MM.1S (cell line): Measurements from ENCODE around the gene KLHL3.

ENCODE experiments used
- DNase-seq: peaks from one replicate; pipeline ENCODE4 v3.0.0-alpha.2; 2015
- H2AFZ ChIP-seq: fragments of 300-600 bp; sonication (generic); 2 replicates; pipeline ENCODE4 v1.6.0; 2016; ENCODE audit warnings: antibody characterized with exemption, low read length
- H3F3A ChIP-seq: fragments of 300-600 bp; sonication (generic); 2 replicates; pipeline ENCODE4 v1.6.1; 2016; ENCODE audit warnings: mild to moderate bottlenecking, antibody characterized with exemption, low read length, moderate library complexity, mixed read lengths; ENCODE audit not compliant: insufficient read depth
- H3K27ac ChIP-seq: fragments of 300-600 bp; sonication (generic); 2 replicates; pipeline ENCODE4 v1.5.1; 2016; ENCODE audit warnings: mild to moderate bottlenecking, low read length
- H3K27me3 ChIP-seq: fragments of 300-600 bp; sonication (generic); replicated peaks from 2 replicates; pipeline ENCODE4 v1.6.0; 2016; ENCODE audit warnings: low read length; ENCODE audit not compliant: insufficient read depth
- H3K36me3 ChIP-seq: fragments of 300-600 bp; sonication (generic); replicated peaks from 2 replicates; pipeline ENCODE4 v1.6.1; 2016; ENCODE audit warnings: mild to moderate bottlenecking, low read length, mixed read lengths; ENCODE audit not compliant: insufficient read depth
- H3K4me1 ChIP-seq: fragments of 300-600 bp; sonication (generic); 2 replicates; pipeline ENCODE4 v1.6.1; 2016; ENCODE audit warnings: low read length, mixed read lengths
- H3K4me2 ChIP-seq: fragments of 300-600 bp; sonication (generic); 2 replicates; pipeline ENCODE4 v1.6.0; 2016; ENCODE audit warnings: low read depth, low read length
- H3K4me3 ChIP-seq: fragments of 300-600 bp; sonication (generic); 2 replicates; pipeline ENCODE4 v1.5.1; 2016; ENCODE audit warnings: low read length, mixed read lengths
- H3K79me2 ChIP-seq: fragments of 300-600 bp; sonication (generic); 2 replicates; pipeline ENCODE4 v1.6.1; 2016; ENCODE audit warnings: mixed run types, low read length, mixed read lengths
- H3K9ac ChIP-seq: fragments of 300-600 bp; sonication (generic); 2 replicates; pipeline ENCODE4 v1.6.1; 2016; ENCODE audit warnings: low read length, mixed read lengths
- H3K9me2 ChIP-seq: fragments of 300-600 bp; sonication (generic); replicated peaks from 2 replicates; pipeline ENCODE4 v1.6.1; 2016; ENCODE audit warnings: mild to moderate bottlenecking, low read length, mixed read lengths; ENCODE audit not compliant: insufficient read depth
- H3K9me3 ChIP-seq: fragments of 300-600 bp; sonication (generic); replicated peaks from 2 replicates; pipeline ENCODE4 v1.6.1; 2016; ENCODE audit warnings: mild to moderate bottlenecking, low read length, mixed read lengths; ENCODE audit not compliant: insufficient read depth
- H4K20me1 ChIP-seq: fragments of 300-600 bp; sonication (generic); 2 replicates; pipeline ENCODE4 v1.6.1; 2016; ENCODE audit warnings: mild to moderate bottlenecking, low read length, moderate library complexity, mixed read lengths; ENCODE audit not compliant: insufficient read depth
- CTCF ChIP-seq: fragments of 300-600 bp; sonication (generic); IDR thresholded peaks from 2 replicates; pipeline ENCODE4 v1.5.1; 2016; ENCODE audit warnings: antibody characterized with exemption, low read length, mixed read lengths
- EZH2 ChIP-seq: fragments of 300-600 bp; sonication (generic); optimal IDR thresholded peaks from 2 replicates; pipeline ENCODE3; 2017; ENCODE audit warnings: low read depth, mild to moderate bottlenecking, antibody characterized with exemption, low read length, mixed read lengths
- EZH2phosphoT487 ChIP-seq: fragments of 300-600 bp; sonication (generic); IDR thresholded peaks from 2 replicates; pipeline ENCODE4 v1.6.1; 2018; ENCODE audit warnings: antibody characterized with exemption, low read length

KLHL3 gene

GRCh38 chr5:137599457-137599856, 136.4 kb downstream of the KLHL3 start:
- Histone ChIP-seq H3K9me2 (no peaks in the 10 kb centered on the region), H3K4me2 (no peak overlapping the region), H3K9ac (no peak overlapping the region), H3K79me2 (no peaks in the 10 kb centered on the region), H3K4me1 (no peaks in the 10 kb centered on the region), H2AFZ (no peak overlapping the region), H3K27ac (no peak overlapping the region), H3F3A (no peaks in the 10 kb centered on the region), H4K20me1 (no peaks in the 10 kb centered on the region), H3K36me3 (no peaks in the 10 kb centered on the region), H3K9me3 (no peaks in the 10 kb centered on the region), H3K4me3 (no peak overlapping the region), H3K27me3 (no peaks in the 10 kb centered on the region)
- DNase-seq = no peak
- TF ChIP-seq CTCF (no peak), EZH2phosphoT487 (no peak), EZH2 (no peak)

GRCh38 chr5:137598399-137598798, 137.5 kb downstream of the KLHL3 start:
- no peaks in the 10 kb centered on the region for H3K9me2 ChIP-seq
- no peak overlapping the region for H3K9ac ChIP-seq
- no peak overlapping the region for H3K4me2 ChIP-seq
- no peak overlapping the region for H3K4me3 ChIP-seq
- H4K20me1 ChIP-seq = no peaks in the 10 kb centered on the region
- no peaks in the 10 kb centered on the region for H3K27me3 ChIP-seq
- H3K27ac ChIP-seq = no peak overlapping the region
- H3K9me3 ChIP-seq = no peaks in the 10 kb centered on the region
- DNase-seq = no peak
- H2AFZ ChIP-seq = no peak overlapping the region
- H3F3A ChIP-seq = no peaks in the 10 kb centered on the region
- H3K36me3 ChIP-seq = no peaks in the 10 kb centered on the region
- H3K79me2 ChIP-seq = no peaks in the 10 kb centered on the region
- H3K4me1 ChIP-seq = no peaks in the 10 kb centered on the region
- TF ChIP-seq EZH2 (no peak), EZH2phosphoT487 (no peak), CTCF (no peak)

- no peaks in the 10 kb centered on the region for H3K9me2 ChIP-seq
- H3F3A ChIP-seq = no peaks in the 10 kb centered on the region
- H3K79me2 ChIP-seq = no peaks in the 10 kb centered on the region
- no peak overlapping the region for H3K4me3 ChIP-seq
- no peaks in the 10 kb centered on the region for H3K27me3 ChIP-seq
- no peak overlapping the region for H3K9ac ChIP-seq
- no peak overlapping the region for H3K27ac ChIP-seq
- no peak overlapping the region for H2AFZ ChIP-seq
- TF ChIP-seq CTCF (no peak), EZH2phosphoT487 (no peak)
- H3K36me3 ChIP-seq = no peaks in the 10 kb centered on the region
- no peak for DNase-seq
- H3K4me2 ChIP-seq = no peak overlapping the region
- H3K9me3 ChIP-seq = no peaks in the 10 kb centered on the region
- H4K20me1 ChIP-seq = no peaks in the 10 kb centered on the region
- no peaks in the 10 kb centered on the region for H3K4me1 ChIP-seq
Measured at GRCh38 chr5:137596941-137597340, 138.9 kb downstream of the KLHL3 start.
